Endometrium (tissue), 2 donors: ENCODE measurements around the gene PDLIM5.
A peak's percentile ranks its signal among the peaks of the same experiment; 100 is the strongest.
"Not testable (repeated sequence)": the region's sequence is repeated elsewhere in the genome, so short reads cannot be mapped to it uniquely, and the experiment has no call there.

Experiments
- FAIRE-seq: peaks from 2 replicates; lab custom pipeline; 2012; peaks lifted over from hg19 to GRCh38; lab: Jason Lieb, UNC
- donor health status: control.
- donor health status: control.

The PDLIM5 gene

DNA sequence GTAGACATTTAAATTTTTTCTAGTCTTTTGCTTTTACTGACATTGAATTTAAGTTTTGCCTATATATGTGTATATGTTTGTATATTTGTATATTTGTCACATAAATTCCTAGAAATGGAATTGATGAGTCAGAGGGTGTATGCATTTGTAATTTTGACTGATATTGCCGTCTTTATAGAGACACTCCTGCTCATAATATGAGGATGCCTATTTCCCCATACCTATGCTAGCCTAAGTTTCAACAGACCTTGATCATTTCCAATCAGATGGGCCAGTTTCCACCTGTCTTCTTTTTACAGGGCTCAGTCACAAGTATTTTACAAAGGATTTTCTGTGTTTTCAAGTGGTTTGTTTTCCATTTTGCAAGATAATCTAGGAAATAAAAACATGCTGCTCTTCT lies 10.8 kb downstream of the PDLIM5 start:
- no peak for FAIRE-seq

DNA sequence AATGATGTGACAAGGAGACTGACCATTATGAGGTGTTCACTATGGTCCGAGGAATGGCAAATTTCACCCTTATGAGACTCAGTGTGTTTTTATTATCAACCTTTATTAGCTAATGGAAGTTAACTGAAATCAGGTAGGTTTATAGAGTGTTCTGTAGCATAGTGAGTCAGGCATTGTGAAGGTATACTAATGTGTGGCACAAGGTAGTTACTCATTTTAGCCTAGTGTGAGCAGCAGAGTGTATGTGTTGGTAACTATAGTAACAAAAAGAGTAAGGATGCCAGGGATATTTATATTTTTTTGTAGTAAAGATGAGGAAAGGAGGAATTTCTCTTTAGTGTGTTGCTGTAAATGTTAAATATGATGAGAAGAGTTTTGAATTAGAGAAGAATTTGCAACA lies 12.0 kb downstream of the PDLIM5 start:
- FAIRE-seq, result no peak

DNA sequence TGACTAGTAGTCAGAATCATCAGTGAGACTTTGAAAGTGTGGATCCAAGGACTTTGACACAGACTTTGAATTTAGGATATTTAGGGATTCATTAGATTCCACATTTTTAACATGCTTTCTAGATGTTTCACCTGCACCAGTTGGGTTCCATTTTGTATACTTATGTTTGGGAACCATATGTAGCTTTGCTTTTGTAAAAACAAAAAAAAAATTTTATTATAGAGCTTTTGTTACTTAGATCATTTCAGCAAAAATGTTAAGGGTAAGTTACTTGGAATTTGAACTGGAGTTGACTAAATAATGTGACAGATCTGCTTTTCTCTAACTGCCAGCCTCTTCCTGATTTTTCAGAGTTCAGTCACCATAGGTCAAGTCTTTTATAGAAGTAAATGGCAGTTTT lies 14.6 kb downstream of the PDLIM5 start:
- no peak for FAIRE-seq

- no peak for FAIRE-seq
Observed at GRCh38 chr4:94466923-94467322, 15.2 kb downstream of the PDLIM5 start.

DNA sequence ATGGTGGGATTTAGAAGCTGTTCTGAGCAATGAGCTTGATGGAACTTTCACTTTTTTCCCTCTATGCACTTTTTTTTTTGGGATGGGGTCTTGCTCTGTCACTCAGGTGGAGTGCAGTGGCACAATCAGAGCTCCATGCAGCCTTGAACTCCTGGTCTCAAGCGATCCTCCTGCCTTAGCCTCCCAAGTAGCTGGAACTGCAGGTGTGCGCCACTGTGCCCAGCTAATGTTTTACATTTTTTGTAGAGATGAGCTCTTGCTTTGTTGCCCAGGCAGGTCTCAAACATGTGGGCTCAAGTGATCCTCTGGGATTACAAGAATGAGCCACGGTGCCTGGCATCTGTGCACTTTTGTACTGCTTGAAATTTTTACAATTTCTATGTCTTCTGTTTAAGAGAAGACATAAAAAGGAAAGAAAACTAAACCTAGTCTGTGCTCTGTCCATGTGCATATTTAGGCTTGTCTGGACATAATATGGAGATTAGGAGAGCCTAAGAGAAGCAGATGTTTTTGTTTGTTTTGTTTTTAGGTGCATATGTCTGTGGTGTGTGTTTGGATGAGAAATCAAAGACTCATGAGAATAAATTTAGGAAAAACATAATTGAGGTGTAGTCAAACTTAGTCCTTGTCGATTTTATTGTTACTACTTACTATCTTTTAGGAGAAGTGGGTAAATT lies 16.5 kb downstream of the PDLIM5 start:
- FAIRE-seq, result peak; percentile 46

DNA sequence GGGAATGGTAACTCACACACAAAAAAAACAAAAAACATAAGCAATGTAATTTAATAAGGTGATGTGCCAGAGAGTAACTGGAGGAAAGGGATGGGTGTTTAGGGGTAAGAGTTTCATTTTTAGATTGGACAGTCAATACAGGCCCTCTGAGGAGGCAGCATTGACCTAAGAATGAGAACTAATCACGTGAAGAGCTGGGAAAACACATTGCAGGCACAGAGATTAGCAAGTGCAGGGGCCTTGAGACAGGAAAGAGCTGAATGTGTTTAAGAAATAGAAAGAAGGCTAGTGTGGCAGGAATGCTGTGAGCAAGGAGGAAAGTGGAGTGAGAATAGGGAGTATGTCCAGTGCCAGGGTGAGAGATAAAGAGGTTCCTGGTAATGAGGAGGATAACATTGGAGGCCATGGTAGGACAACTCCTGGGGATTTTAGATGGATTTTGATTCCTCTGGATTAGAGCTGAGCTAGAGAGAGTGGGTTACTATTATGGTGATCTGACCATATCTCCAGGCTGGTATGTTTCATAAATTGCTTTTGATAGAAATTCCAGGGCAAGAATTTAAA lies 17.6 kb downstream of the PDLIM5 start:
- FAIRE-seq, result no peak

GRCh38 chr4:94470132-94470531 lies 18.4 kb downstream of the PDLIM5 start:
- FAIRE-seq, result peak; percentile 97

- FAIRE-seq, result not testable (repeated sequence)
Observed at GRCh38 chr4:94470782-94471181, 19.0 kb downstream of the PDLIM5 start.

DNA sequence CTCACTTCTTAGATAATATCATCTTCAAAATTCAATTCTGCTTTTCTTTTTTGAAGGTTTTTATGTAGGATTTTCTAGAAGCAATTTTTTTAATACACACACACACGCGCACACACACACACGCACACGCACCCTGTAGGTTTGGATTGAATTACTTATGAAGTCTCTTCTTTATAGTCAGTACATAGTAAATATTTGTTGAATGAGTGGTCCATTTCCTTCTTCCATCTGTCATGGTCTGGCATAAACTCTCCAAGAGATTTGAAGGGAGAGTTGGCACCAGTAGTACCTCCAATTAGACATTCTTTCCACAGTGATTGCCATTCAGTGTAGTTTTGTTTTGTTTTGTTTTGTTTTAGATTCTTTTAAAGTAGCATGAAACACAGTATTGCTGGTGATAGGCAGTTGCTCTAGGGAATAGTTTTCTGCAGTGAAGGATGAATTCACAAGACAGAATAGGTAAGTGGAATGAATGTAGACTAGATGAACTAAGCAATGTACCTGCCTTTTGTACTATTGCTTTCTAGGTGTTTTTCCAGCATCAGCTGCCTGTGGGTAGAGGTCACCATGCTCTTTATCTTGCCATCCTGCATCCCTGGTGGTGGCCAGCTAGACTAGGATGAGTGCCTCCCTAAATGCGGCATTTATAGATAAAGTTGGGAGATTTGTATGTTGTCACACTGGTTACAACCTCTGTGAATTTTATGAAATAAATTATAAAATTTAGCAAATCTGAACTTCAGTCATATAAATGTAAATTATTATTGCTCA lies 20.5 kb downstream of the PDLIM5 start:
- no peak for FAIRE-seq

DNA sequence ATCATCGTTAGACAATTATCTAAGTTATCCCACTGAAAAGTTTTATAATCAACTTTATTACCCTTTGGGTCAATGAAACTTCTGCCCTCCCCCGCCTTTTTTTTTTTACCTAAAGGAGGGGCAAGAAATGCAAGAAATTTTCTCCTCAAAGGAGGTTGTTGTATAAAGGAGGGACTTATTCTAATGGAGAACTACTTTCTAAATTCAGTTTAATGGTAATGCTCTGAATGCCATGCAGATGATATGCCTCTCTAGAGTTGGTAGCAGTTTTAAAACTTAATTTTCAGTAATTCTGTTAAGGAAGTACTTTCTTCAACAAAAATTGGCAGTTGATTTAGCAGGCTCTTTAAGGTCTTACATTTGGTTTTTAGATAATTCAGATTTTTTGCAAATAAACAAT lies 23.3 kb downstream of the PDLIM5 start:
- FAIRE-seq, result no peak

GRCh38 chr4:94475794-94476193 lies 24.1 kb downstream of the PDLIM5 start:
- no peak for FAIRE-seq

GRCh38 chr4:94477227-94477626 lies 25.5 kb downstream of the PDLIM5 start:
- no peak for FAIRE-seq

DNA sequence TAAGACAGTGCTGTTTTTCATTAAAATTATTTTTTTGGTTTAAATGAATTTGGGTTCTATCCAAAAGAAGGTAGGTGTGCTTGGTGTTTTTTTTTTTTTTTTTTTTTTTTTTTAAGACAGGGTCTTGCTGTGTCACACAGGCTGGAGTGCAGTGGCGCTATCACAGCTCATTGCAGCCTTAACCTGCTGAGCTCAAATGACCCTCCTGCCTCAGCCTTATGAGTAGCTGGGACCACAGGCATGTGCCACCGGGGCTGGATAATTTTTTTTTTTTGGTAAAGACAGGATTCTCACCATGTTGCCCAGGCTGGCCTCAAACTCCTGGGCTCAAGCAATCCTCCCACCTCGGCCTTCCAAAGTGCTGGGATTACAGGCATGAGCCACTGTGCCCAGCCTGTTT lies 27.1 kb downstream of the PDLIM5 start:
- FAIRE-seq, result not testable (repeated sequence)

- FAIRE-seq, result no peak
Observed at GRCh38 chr4:94479358-94480141, 27.8 kb downstream of the PDLIM5 start.

GRCh38 chr4:94480362-94480951 lies 28.7 kb downstream of the PDLIM5 start:
- no peak for FAIRE-seq

GRCh38 chr4:94483895-94484294 lies 32.2 kb downstream of the PDLIM5 start:
- no peak for FAIRE-seq

DNA sequence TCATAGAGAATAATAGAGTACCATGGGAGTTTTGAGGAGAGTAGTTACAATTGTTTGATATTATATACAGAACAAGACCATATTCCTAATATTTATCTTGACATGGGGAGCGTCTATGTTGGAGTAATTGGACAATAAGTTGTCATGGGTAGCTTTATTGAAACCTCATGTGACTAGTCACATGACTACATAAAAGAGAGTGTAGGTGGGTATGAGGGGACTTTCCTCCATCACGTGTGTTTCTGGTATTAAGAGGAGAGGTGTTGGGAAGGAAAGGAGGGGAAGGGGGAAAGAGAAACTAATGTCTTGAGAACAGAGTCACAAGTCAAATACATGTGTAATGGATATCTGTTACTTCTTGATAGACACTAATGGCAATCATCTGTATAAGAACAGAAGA lies 33.1 kb downstream of the PDLIM5 start:
- no peak for FAIRE-seq

DNA sequence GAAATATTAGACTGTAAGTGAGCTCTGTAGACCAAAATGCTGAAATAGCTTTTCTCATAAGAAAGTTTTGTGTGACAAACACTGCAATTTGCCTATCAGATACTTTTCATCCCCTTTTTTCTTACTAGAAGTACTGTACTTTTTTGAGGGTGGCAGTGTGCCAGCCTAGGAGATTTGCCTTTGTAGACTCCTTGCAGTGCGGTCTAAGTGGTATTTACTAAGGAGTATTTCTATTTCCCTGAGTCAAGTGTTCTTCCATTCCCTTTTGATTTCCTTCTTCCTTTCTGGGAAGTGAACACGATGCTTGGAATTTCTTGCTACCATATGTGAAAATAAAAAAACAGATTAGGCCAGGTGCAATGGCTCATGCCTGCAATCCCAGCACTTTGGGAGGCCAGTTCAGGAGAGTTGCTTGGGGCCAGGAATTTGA lies 34.6 kb downstream of the PDLIM5 start:
- no peak for FAIRE-seq

DNA sequence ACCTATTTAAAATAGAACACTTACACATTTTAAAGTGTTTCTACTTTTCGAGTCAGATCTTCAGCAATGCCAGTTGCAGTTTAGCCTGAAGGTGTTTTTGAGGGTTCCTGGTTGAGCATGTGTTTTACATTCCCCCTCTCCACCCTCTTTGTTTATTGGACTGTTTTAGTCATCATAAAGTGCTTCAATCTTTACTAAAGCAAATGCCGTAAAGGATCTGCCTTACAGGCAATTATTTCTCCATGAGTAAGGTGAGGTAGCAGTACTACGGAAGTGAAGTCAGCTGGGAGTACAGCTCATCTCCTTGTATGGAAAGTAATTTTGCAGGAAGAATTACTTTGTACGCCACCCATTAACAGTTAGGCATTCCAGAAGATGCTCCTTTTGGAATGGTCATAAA lies 36.9 kb downstream of the PDLIM5 start:
- FAIRE-seq, result no peak

- no peak for FAIRE-seq
Observed at GRCh38 chr4:94489098-94489497, 37.4 kb downstream of the PDLIM5 start.

- no peak for FAIRE-seq
Observed at GRCh38 chr4:94490437-94490836, 38.7 kb downstream of the PDLIM5 start.

GRCh38 chr4:94491322-94491721 lies 39.6 kb downstream of the PDLIM5 start:
- no peak for FAIRE-seq
